ENCODE data around the gene EEIG1. TPM values are rescaled to one million over a fixed set of nuclear protein-coding genes. Genes with fewer than 3 reads are reported as not detected.

The EEIG1 gene
- 6.1 and 29.6 TPM in 2 replicates for total RNA-seq (2014; rRNA removed; shearing (Covaris generic))
- 8.9 and 9.3 TPM in 2 replicates for polyA plus RNA-seq (2016; fragmentation: Nextera tagmentation; extraction: Ambion mirVana)

DNA sequence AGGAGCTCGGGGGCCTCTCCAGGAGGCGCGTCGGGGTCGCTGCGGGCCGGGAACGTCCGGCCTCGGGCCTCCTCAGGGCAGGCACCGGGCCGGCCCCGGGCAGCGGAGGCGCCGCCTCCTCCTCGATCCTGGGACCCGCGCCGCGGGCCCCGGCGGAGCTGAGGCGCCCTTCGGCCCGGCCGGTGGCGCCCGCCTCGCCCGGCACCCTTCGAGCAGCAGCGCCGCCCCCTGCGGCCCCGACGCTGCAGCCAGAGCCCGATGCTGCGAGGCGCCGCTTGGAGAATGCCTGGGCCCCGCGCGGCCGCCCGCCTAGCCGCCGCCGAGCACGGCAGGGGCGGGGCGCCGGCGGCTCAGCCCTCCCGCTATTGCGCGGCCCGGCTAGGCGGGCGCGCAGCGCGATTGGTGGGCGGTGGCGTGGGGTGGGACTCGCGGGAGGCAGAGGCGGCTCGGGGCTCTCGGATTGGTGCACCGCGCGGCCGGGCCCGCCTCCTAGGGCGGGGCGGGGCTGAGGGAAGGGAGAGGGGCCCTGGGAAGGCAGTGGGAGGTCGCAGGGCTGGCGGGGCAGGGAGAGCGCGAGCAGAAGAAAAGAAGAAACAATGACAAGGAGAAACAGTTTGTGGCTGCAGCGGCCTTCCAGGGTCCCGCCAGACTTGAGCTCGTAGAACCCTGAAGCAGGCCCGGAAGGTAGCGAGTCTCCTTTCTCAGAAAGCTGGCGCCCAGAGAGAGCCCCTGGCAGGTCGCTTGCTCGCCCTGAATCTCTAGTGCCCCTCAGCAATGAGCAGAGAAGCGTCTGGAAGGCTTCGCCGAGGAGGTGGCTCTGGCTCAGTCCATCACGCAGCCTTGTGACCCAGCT lies at the start of gene EEIG1:
TSS of gene EEIG1 (minus strand) at position 284 of the 853 bp plus-strand sequence. CDS start 852 bp downstream, outside the sequence.
- TF ChIP-seq EZH2 (IDR thresholded peaks at IDR 0.05; ENCODE audit: insufficient read depth, poor library complexity, severe bottlenecking) (no peak), EZH2phosphoT487 (IDR thresholded peaks at IDR 0.05; ENCODE audit: insufficient read depth, low read depth) (no peak)
- H3K4me3 ChIP-seq = peak within 1 kb of the TSS; percentile 80
- DNase-seq = peak; percentile 98
- H2AFZ ChIP-seq = peak within 1 kb of the TSS; percentile 97
- H4K20me1 ChIP-seq (ENCODE audit: insufficient read depth) = no peaks in the 10 kb centered on the region
- peaks cover 13% of the 10 kb centered on the region for H3F3A ChIP-seq (ENCODE audit: insufficient read depth)
- H3K27me3 ChIP-seq (replicated peaks; ENCODE audit: insufficient read depth) = no peaks in the 10 kb centered on the region
- WGBS, 2 experiments (ENCODE audit: low coverage in 1 of 2, low lambda C conversion rate in 2 of 2, missing lambda C conversion rate in 2 of 2) = 0 to 1% methylated on average over 38 to 69 of the region's 93 CpGs
- peak within 1 kb of the TSS; percentile 84 for H3K4me2 ChIP-seq (ENCODE audit: unreplicated experiment)
- peak within 1 kb of the TSS; percentile 90 for H3K9ac ChIP-seq
- in situ Hi-C loops (cut with MboI) = no loop called here
- no peaks in the 10 kb centered on the region for H3K9me3 ChIP-seq (ENCODE audit: low read depth)
- H3K9me2 ChIP-seq (ENCODE audit: insufficient read depth) = no peaks in the 10 kb centered on the region
- H3K27ac ChIP-seq = peak within 1 kb of the TSS; percentile 92
- H3K4me1 ChIP-seq (ENCODE audit: insufficient read depth) = peaks cover 26% of the 10 kb centered on the region
- no peaks in the 10 kb centered on the region for H3K36me3 ChIP-seq (ENCODE audit: low read depth)
- H3K79me2 ChIP-seq (ENCODE audit: insufficient read depth) = peaks cover 42% of the 10 kb centered on the region

- H3K9me3 ChIP-seq (ENCODE audit: low read depth) = no peaks in the 10 kb centered on the region
- no peak for TF ChIP-seq EZH2phosphoT487 (IDR thresholded peaks at IDR 0.05; ENCODE audit: insufficient read depth, low read depth)
- no peak for TF ChIP-seq EZH2 (IDR thresholded peaks at IDR 0.05; ENCODE audit: insufficient read depth, poor library complexity, severe bottlenecking)
- no peak overlapping the region for H3K27ac ChIP-seq
- no peaks in the 10 kb centered on the region for H3K9me2 ChIP-seq (ENCODE audit: insufficient read depth)
- no peak overlapping the region for H3K4me3 ChIP-seq
- H3K9ac ChIP-seq = no peak overlapping the region
- in situ Hi-C loops (cut with MboI) = no loop called here
- H4K20me1 ChIP-seq (ENCODE audit: insufficient read depth) = no peaks in the 10 kb centered on the region
- 94 to 98% methylated on average over 4 of the region's 4 CpGs for WGBS, 2 experiments (ENCODE audit: low coverage in 1 of 2, low lambda C conversion rate in 2 of 2, missing lambda C conversion rate in 2 of 2)
- no peak overlapping the region for H2AFZ ChIP-seq
- H3K4me2 ChIP-seq (ENCODE audit: unreplicated experiment) = no peak overlapping the region
- H3K4me1 ChIP-seq (ENCODE audit: insufficient read depth) = 0 out of 2 replicates have a peak, but pooled peaks cover 3% of the 10 kb centered on the region
- DNase-seq = no peak
- H3K79me2 ChIP-seq (ENCODE audit: insufficient read depth) = no peaks in the 10 kb centered on the region
- H3K36me3 ChIP-seq (ENCODE audit: low read depth) = no peaks in the 10 kb centered on the region
- H3K27me3 ChIP-seq (replicated peaks; ENCODE audit: insufficient read depth) = no peaks in the 10 kb centered on the region
- H3F3A ChIP-seq (ENCODE audit: insufficient read depth) = 0 out of 2 replicates have a peak, but pooled peaks cover 4% of the 10 kb centered on the region
These were observed 46.9 kb upstream of the EEIG1 start for GRCh38 chr9:128027705-128028104.

DNA sequence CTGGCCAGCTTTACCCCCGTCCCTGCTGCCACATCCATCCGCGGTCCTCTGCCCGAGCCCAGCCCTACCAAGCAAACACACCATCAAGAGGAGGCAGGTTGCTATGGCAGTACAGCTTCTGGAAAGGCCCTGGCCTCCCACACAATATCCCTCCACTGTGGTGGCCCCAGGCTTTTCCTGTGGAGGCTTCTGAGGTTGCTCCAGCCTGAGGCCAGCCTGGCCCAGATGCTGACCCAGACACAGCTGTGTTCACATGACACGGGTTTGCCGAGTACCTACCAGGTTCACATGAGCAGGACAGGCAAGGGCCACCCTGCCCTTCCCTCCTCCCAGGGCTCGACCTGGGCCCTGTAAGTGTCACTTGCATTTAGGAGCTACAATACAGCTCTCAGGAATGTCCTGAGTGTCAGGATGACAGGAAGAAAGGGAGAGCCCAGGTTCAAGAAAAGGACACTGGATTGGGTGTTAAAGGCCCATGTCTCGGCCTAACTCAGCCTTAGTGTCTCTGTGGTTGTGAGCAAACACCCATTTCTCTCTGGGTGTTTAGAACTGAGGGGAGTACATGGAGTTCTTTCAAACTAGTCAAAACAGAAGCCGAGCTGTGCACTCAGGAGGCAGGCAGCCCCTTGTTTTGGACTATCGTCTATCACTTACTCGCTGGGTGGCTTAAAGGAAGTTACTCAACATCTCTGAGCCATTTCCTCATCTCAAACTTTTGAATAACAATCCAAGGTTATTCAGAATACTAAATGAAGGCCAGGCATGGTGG lies 46.2 kb upstream of the EEIG1 start:
- Histone ChIP-seq H3F3A (ENCODE audit: insufficient read depth) (0 out of 2 replicates have a peak, but pooled peaks cover 4% of the 10 kb centered on the region), H3K4me2 (ENCODE audit: unreplicated experiment) (no peak overlapping the region), H3K79me2 (ENCODE audit: insufficient read depth) (no peaks in the 10 kb centered on the region), H3K9me3 (ENCODE audit: low read depth) (no peaks in the 10 kb centered on the region), H4K20me1 (ENCODE audit: insufficient read depth) (no peaks in the 10 kb centered on the region), H3K9ac (no peak overlapping the region), H3K4me3 (no peak overlapping the region), H3K36me3 (ENCODE audit: low read depth) (no peaks in the 10 kb centered on the region), H3K27ac (no peak overlapping the region), H3K4me1 (ENCODE audit: insufficient read depth) (0 out of 2 replicates have a peak, but pooled peaks cover 3% of the 10 kb centered on the region), H3K9me2 (ENCODE audit: insufficient read depth) (no peaks in the 10 kb centered on the region), H3K27me3 (replicated peaks; ENCODE audit: insufficient read depth) (no peaks in the 10 kb centered on the region), H2AFZ (no peak overlapping the region)
- peak; percentile 22 for DNase-seq
- 87 to 89% methylated on average over 11 of the region's 11 CpGs for WGBS, 2 experiments (ENCODE audit: low coverage in 1 of 2, low lambda C conversion rate in 2 of 2, missing lambda C conversion rate in 2 of 2)
- in situ Hi-C loops (cut with MboI) = no loop called here
- TF ChIP-seq EZH2phosphoT487 (IDR thresholded peaks at IDR 0.05; ENCODE audit: insufficient read depth, low read depth) (no peak), EZH2 (IDR thresholded peaks at IDR 0.05; ENCODE audit: insufficient read depth, poor library complexity, severe bottlenecking) (no peak)

GRCh38 chr9:128026255-128026772 lies 45.5 kb upstream of the EEIG1 start:
- in situ Hi-C loops (cut with MboI) = no loop called here
- Histone ChIP-seq H3K4me3 (no peak overlapping the region), H3K27ac (no peak overlapping the region), H3K79me2 (ENCODE audit: insufficient read depth) (no peaks in the 10 kb centered on the region), H3F3A (ENCODE audit: insufficient read depth) (0 out of 2 replicates have a peak, but pooled peaks cover 4% of the 10 kb centered on the region), H3K27me3 (replicated peaks; ENCODE audit: insufficient read depth) (no peaks in the 10 kb centered on the region), H3K4me2 (ENCODE audit: unreplicated experiment) (no peak overlapping the region), H3K36me3 (ENCODE audit: low read depth) (no peaks in the 10 kb centered on the region), H3K9ac (no peak overlapping the region), H3K4me1 (ENCODE audit: insufficient read depth) (0 out of 2 replicates have a peak, but pooled peaks cover 3% of the 10 kb centered on the region), H2AFZ (no peak overlapping the region), H4K20me1 (ENCODE audit: insufficient read depth) (no peaks in the 10 kb centered on the region), H3K9me3 (ENCODE audit: low read depth) (no peaks in the 10 kb centered on the region), H3K9me2 (ENCODE audit: insufficient read depth) (no peaks in the 10 kb centered on the region)
- no peak for TF ChIP-seq EZH2phosphoT487 (IDR thresholded peaks at IDR 0.05; ENCODE audit: insufficient read depth, low read depth)
- TF ChIP-seq EZH2 (IDR thresholded peaks at IDR 0.05; ENCODE audit: insufficient read depth, poor library complexity, severe bottlenecking) = no peak
- WGBS, 2 experiments (ENCODE audit: low coverage in 1 of 2, low lambda C conversion rate in 2 of 2, missing lambda C conversion rate in 2 of 2) = 94 to 96% methylated on average over 12 of the region's 12 CpGs
- no peak for DNase-seq

Measured in GM23248 (cell line).